Left lung (tissue), 10 donors: ENCODE data around the gene MEGF8. TPM values are rescaled to one million over a fixed set of nuclear protein-coding genes. Genes with fewer than 3 reads are reported as not detected.
A peak's percentile ranks its signal among the peaks of the same experiment; 100 is the strongest.

Source experiments
- ATAC-seq: fragments of 200-7000 bp; cut with Tn5 transposase; one replicate; pipeline ENCODE4 v1.9.1; 2020; ENCODE audit warnings: moderate library complexity
- DNase-seq, 4 donors: peaks; one replicate each; pipeline ENCODE4 v3.0.0-alpha.2; 2013 to 2020
- H3K27ac ChIP-seq, 2 donors: fragments of 200-600 bp; sonication (generic) in 1 of 2; one replicate each; pipeline versions ENCODE4 v1.5.0 to v1.8.0; 2020 to 2021
- H3K27me3 ChIP-seq, 2 donors: fragments of 200-600 bp; sonication (generic) in 1 of 2; one replicate each; pipeline versions ENCODE4 v1.5.0 to v1.8.0; 2020 to 2021
- H3K36me3 ChIP-seq, 2 donors: fragments of 200-600 bp; sonication (generic) in 1 of 2; one replicate each; pipeline versions ENCODE4 v1.5.0 to v1.8.0; 2020 to 2021
- H3K4me1 ChIP-seq, 2 donors: fragments of 200-600 bp; one replicate each; pipeline ENCODE4 v1.8.0; 2021
- H3K4me3 ChIP-seq, 2 donors: fragments of 200-600 bp; sonication (generic) in 1 of 2; one replicate each; pipeline versions ENCODE4 v1.5.0 to v1.8.0; 2020 to 2021; ENCODE audit warnings: mild to moderate bottlenecking in 1 of 2
- H3K9me3 ChIP-seq, 2 donors: fragments of 200-600 bp; sonication (generic) in 1 of 2; one replicate each; pipeline versions ENCODE4 v1.5.0 to v1.8.0; 2020 to 2021
- intact Hi-C, 2 donors: fragments of 100-400 bp; cut with DNase I; formaldehyde crosslinking; loops; one replicate each; pipeline versions ENCODE4 v1.11.2 to v1.14.2; 2022
- polyA plus RNA-seq, 6 donors: library from polyadenylated mRNA; unstranded; fragments of 120-200 nt; gene quantifications; one replicate each; pipeline ENCODE4 v1.2.1, GENCODE V29; 2013; ENCODE audit not compliant: insufficient read length in 6 of 6
- total RNA-seq, 2 donors: library from RNA; stranded (reverse); fragmentation: NEBNext Ultra II Directional; extraction: Animal tissue kit (Norgen Biotek cat#: 25700); gene quantifications; one replicate each; pipeline ENCODE4 v1.2.1, GENCODE V29; 2021
- TF ChIP-seq, protein P1 (sequence below), 2 donors: fragments of 200-600 bp; sonication (generic) in 1 of 2; IDR thresholded peaks; one replicate each; pipeline versions ENCODE4 v1.5.0 to v1.8.0; 2021; ENCODE audit warnings: antibody characterized with exemption in 2 of 2
- donor health status: DM: no; HTN: yes; CAD: no.
- donor health status: DM: no; HTN: no; CAD: no.

Gene MEGF8
- total and polyA plus RNA-seq, 8 donors: 15.7 to 38.9 (median 34.8) TPM

DNA sequence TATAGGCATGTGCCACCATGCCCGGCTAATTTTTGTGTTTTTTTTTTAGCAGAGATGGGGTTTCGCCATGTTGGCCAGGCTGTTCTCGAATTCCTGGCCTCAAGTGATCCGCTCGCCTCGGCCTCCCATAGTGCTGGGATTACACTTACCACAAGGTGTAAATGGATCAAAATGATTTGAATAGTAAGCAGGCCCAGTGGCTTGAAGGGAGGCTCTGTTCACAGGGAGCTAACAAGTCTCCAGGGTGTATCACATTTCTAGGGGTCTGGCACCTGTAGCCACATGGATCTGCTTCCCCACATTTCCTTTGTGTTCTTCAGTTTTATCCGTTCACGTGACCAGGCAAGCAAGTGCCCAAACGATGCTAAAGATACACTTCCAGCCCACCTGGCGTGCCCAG is 78.2 kb downstream of the MEGF8 start:
- H3K9me3 ChIP-seq: no peaks in the 10 kb centered on the region
- TF ChIP-seq, protein P1, sequence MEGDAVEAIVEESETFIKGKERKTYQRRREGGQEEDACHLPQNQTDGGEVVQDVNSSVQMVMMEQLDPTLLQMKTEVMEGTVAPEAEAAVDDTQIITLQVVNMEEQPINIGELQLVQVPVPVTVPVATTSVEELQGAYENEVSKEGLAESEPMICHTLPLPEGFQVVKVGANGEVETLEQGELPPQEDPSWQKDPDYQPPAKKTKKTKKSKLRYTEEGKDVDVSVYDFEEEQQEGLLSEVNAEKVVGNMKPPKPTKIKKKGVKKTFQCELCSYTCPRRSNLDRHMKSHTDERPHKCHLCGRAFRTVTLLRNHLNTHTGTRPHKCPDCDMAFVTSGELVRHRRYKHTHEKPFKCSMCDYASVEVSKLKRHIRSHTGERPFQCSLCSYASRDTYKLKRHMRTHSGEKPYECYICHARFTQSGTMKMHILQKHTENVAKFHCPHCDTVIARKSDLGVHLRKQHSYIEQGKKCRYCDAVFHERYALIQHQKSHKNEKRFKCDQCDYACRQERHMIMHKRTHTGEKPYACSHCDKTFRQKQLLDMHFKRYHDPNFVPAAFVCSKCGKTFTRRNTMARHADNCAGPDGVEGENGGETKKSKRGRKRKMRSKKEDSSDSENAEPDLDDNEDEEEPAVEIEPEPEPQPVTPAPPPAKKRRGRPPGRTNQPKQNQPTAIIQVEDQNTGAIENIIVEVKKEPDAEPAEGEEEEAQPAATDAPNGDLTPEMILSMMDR (IDR thresholded peaks at IDR 0.05): no peak
- ATAC-seq: no peak
- intact Hi-C loops: no loop called here
- H3K4me3 ChIP-seq: no peak overlapping the region
- peaks cover 0 to 7% of the 10 kb centered on the region in 2 donors for H3K27me3 ChIP-seq
- no peak for DNase-seq
- H3K36me3 ChIP-seq: peaks cover 0 to 40% of the 10 kb centered on the region in 2 donors
- H3K27ac ChIP-seq: no peak overlapping the region
- peaks cover 4 to 19% of the 10 kb centered on the region in 2 donors for H3K4me1 ChIP-seq

DNA sequence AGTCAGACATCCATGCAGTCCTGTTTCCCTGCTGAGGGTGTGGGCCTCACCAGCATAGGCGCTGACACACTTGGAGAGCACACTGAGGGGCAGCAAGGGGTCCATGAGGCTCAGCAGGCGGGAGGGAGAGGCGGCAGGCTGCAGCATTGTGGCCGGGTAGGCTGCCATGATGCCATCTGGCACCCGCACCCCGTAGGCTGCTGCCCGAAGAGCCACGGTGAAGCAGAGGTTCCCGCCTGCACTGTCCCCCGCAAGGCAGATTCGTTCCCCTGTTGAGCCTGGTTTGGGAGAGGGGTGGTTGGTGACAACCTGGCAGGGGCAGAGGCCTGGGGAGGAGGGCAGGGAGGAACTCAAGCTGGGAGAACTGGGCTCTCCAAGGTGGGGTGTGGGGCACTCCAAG is 80.7 kb downstream of the MEGF8 start:
- Histone ChIP-seq H3K9me3 (no peaks in the 10 kb centered on the region), H3K27me3 (peaks cover 0 to 7% of the 10 kb centered on the region in 2 donors), H3K27ac (no peak overlapping the region), H3K36me3 (peaks cover 0 to 49% of the 10 kb centered on the region in 2 donors), H3K4me3 (no peak overlapping the region), H3K4me1 (peaks cover 2 to 18% of the 10 kb centered on the region in 2 donors)
- TF ChIP-seq, protein P1 (IDR thresholded peaks at IDR 0.05): no peak
- DNase-seq (no peak), ATAC-seq (no peak)
- intact Hi-C loops: no loop called here

DNA sequence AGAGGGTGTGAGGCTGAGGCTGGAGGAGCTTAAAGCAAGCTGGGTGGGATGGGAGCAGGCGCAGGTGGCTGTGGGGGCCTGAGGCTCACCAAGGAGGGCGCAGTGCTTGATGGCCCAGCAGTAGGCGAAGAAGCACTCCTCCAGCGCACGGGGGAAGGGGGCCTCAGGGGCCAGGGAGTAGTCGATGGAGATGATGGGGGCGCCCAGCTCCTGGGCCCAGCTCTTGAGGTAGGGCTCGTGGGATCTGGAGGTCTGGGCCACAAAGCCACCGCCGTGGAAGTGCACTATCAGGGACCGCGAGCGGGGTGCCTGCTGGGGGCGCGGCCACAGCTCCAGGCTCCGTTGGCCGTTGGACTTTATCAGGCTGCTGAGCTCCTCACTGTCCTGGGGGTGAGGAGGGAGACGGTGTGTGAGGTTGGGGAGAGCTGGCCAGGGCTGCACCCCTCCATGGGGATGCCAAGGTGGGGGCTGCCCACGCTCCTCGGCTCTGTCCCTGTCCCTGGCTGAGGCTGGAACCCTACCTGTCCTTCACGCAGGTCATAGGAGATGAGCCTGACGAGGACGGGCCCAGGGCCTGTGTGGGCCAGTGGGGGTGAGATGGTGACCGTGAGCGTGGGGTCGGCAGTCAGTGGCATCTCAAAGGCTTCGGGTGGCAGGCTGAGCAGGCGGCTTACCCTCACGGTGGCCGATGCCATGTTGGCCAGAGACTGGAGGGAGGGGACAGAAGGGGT is 81.8 kb downstream of the MEGF8 start:
- Histone ChIP-seq H3K4me3 (no peak overlapping the region), H3K27me3 (no peaks in the 10 kb centered on the region), H3K27ac (no peak overlapping the region), H3K9me3 (no peaks in the 10 kb centered on the region), H3K4me1 (peaks cover 0 to 6% of the 10 kb centered on the region in 2 donors), H3K36me3 (peaks cover 0 to 49% of the 10 kb centered on the region in 2 donors)
- no peak for DNase-seq
- TF ChIP-seq, protein P1 (IDR thresholded peaks at IDR 0.05): no peak
- ATAC-seq: no peak
- intact Hi-C loops: no loop called here

DNA sequence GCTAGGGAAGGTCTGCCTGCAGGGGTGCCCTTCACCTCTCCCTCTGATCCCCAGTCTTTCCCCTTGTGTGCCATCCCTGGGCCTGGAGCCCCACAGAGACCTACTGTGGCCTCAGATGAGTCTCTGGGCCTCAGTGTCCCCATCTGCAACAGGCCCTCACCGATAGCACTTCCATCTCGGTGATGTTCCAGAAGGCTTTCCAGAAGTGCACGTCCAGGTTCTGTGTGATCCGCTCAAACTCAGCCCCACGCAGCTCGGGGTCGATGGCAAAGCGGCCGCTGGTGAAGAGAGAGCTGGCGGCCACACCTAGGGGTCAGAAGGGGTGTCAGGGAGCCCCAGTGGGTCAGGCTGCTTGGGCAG is 82.4 kb downstream of the MEGF8 start:
- intact Hi-C loops: no loop called here
- Histone ChIP-seq H3K27ac (no peak overlapping the region), H3K27me3 (no peaks in the 10 kb centered on the region), H3K9me3 (no peaks in the 10 kb centered on the region), H3K36me3 (peaks cover 0 to 49% of the 10 kb centered on the region in 2 donors), H3K4me3 (no peak overlapping the region), H3K4me1 (peaks cover 0 to 3% of the 10 kb centered on the region in 2 donors)
- DNase-seq (no peak), ATAC-seq (no peak)
- TF ChIP-seq, protein P1 (IDR thresholded peaks at IDR 0.05): no peak

DNA sequence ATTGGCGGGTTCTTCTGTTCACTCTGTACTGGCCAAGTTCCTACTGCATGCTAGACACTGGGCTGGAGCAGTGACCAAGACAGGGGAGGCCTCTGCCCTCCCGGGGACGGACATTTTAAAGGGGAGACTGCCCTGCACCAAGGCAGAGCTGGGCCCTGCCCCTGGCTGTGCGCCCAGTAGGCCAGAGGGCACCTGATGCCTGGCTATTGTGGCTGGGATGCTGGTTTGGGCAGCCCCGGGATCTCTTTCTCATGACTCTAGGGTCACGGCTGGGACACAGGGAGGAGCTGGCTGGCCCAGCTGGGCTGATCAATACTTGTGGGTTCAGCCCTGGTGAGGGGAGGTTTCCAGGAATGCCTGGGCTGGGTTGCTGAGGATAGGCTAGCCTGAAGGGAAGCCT is 84.0 kb downstream of the MEGF8 start:
- intact Hi-C loops: no loop called here
- H3K4me1 ChIP-seq: peaks cover 0 to 3% of the 10 kb centered on the region in 2 donors
- peak in 1 of 4 donors; percentile 59 for DNase-seq
- H3K27me3 ChIP-seq: no peaks in the 10 kb centered on the region
- peaks cover 0 to 40% of the 10 kb centered on the region in 2 donors for H3K36me3 ChIP-seq
- no peaks in the 10 kb centered on the region for H3K9me3 ChIP-seq
- no peak overlapping the region for H3K4me3 ChIP-seq
- H3K27ac ChIP-seq: no peak overlapping the region
- TF ChIP-seq, protein P1 (IDR thresholded peaks at IDR 0.05): no peak
- no peak for ATAC-seq
